NCI-H1105 treated with DMSO at 0.1 percent for 48 hours (cell line): Measurements from ENCODE around the gene PLIN4.
"Not testable (repeated sequence)": the region's sequence is repeated elsewhere in the genome, so short reads cannot be mapped to it uniquely, and the experiment has no call there.

Source experiments
- DNase-seq: peaks from one replicate; lab custom pipeline; 2025; lab: John Stamatoyannopoulos, UW

PLIN4 gene, protein sequence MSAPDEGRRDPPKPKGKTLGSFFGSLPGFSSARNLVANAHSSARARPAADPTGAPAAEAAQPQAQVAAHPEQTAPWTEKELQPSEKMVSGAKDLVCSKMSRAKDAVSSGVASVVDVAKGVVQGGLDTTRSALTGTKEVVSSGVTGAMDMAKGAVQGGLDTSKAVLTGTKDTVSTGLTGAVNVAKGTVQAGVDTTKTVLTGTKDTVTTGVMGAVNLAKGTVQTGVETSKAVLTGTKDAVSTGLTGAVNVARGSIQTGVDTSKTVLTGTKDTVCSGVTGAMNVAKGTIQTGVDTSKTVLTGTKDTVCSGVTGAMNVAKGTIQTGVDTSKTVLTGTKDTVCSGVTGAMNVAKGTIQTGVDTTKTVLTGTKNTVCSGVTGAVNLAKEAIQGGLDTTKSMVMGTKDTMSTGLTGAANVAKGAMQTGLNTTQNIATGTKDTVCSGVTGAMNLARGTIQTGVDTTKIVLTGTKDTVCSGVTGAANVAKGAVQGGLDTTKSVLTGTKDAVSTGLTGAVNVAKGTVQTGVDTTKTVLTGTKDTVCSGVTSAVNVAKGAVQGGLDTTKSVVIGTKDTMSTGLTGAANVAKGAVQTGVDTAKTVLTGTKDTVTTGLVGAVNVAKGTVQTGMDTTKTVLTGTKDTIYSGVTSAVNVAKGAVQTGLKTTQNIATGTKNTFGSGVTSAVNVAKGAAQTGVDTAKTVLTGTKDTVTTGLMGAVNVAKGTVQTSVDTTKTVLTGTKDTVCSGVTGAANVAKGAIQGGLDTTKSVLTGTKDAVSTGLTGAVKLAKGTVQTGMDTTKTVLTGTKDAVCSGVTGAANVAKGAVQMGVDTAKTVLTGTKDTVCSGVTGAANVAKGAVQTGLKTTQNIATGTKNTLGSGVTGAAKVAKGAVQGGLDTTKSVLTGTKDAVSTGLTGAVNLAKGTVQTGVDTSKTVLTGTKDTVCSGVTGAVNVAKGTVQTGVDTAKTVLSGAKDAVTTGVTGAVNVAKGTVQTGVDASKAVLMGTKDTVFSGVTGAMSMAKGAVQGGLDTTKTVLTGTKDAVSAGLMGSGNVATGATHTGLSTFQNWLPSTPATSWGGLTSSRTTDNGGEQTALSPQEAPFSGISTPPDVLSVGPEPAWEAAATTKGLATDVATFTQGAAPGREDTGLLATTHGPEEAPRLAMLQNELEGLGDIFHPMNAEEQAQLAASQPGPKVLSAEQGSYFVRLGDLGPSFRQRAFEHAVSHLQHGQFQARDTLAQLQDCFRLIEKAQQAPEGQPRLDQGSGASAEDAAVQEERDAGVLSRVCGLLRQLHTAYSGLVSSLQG (N-terminal part only)

DNA sequence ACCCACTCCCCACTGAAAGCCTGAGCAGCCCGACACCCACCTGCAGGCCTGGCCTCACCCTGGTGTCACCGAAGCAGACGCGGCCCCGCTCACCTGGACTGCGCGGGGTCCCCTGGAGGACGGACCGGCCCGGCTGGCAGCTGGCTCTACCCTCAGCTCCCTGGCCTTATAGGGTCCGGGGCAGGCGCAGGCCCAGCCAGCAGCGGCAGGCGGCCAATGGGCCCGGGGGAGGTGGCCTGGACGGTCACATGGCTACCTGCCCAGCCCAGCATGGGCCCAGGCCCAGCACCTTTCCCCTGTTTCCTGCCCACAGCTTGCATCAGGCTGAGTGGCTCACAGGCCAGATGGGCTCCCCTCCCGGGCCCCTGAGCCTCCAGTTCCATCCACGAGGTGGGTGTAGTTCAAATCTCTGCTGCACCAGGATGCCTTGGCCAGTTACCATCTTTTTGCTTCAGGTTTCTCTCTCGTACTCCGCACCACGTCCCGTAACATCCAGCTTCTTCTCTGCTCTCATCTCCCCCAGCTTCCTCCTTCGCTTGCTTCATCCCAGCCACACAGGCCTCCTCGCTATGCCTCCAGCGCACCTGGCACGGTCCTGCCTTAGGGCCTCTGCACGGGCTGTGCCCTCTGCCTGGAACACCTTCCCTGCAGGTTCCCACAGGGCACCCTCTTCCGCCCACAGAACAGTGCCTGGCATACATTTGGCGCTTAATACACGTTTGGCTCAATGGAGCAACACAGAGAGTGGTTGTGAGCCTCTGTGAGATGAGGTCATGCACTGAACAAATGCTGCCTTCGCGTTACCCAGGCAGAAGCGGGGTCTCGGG, at the start of gene PLIN4:
TSS of gene PLIN4 (minus strand) at position 142 of the 827 bp plus-strand sequence. CDS start 214 bp downstream, outside the sequence.
- no peak for DNase-seq

DNA sequence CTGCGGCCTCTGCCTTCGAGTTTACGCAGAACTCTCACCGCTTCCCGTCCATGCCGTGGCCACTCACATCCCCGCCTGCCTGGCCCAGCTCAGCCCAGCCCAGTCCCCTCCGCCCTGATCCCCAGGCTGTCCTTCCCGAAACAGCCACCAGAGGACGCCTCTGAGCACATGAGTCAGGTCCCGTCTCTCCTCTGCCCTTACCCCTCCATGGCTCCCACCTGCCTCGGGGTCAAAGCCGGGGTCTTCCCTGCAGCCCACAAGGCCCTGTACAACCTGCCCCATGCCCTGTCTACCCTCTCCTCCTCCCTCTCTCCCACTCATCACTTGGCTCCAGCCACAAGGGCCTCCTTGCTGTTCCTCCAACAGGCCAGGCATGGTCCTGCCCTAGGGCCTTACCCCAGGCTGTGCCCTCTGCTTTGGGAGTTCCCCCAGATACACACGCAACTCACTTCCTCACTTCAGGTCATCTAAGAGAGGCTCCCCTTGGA, 49.3 kb upstream of the PLIN4 start:
- no peak for DNase-seq

DNA sequence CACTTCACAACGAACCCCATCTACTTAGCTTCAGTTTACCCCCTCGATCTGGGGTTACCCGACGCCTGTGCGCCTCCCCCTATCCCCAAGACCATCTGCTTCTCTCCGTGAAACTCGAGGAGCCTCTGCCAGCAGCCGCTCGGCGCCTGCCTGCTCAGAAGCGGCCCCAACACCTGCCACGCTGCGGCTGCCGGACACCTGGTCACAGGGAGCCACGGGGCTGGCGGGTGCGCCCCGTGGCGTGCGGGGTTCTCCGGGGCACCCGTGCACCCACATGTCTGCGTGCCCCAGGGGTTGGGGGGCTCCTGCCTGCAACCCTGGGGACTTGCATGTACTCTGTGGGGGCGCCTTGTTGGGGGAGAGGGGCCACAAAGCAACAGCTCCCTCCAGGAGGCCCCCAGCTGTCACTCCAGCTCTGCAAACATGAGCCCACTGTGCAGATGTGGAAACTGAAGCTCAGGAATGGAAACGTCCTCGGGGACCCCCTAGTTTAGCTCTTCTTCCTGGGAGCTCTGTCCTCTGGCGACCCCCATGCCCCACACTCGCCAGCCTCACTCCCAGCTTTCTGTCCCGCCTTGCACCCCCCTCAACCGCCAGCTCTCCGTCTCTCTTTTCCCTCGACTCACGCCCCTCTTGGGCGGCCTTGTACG, 48.2 kb upstream of the PLIN4 start:
- peak; percentile 52 for DNase-seq

DNA sequence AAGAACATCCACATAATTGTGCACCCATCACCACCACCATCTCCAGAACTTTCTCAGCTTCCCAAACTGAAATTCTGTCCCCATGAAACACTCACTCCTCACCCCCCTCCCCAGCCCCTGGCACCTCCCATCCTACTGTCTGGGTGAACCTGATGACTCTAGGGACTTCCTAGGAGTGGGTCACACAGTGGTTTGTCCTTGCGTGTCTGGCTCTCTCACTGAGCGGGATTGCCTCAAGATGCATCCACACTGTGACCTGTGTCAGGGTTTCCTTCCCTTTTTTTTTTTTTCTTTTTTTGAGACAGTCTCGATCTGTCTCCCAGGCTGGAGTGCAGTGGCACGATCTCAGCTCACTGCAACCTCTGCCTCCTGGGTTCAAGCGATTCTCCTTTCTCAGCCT, 45.3 kb upstream of the PLIN4 start:
- not testable (repeated sequence) for DNase-seq

DNA sequence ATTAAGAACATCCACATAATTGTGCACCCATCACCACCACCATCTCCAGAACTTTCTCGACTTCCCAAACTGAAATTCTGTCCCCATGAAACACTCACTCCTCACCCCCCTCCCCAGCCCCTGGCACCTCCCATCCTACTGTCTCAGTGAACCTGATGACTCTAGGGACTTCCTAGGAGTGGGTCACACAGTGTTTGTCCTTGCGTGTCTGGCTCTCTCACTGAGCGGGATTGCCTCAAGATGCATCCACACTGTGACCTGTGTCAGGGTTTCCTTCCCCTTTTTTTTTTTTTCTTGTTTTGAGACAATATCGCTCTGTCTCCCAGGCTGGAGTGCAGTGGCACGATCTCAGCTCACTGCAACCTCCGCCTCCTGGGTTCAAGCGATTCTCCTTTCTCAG, 43.8 kb upstream of the PLIN4 start:
- DNase-seq: not testable (repeated sequence)

DNA sequence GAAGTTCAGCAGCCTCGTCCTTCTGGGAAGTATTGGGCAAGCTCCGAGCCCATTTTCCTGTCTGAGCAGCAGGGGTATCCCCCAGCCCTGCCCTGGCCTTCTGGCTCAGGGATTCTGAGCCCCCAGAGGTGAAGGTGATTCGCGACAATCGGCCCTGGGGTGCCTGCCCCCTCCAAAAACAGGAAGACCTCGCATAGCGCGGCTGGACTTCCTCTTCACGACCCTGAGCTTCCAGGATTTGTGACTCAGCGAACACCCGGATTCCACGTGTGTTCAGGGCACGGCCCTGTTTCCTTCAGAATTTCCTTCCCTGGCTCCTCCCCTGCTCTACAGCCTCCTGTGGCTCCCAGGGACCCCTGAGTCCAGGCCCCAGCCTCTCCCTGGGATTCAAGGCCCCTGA, 41.3 kb upstream of the PLIN4 start, which contains the start of gene SEMA6B:
TSS of gene SEMA6B (minus strand) at position 116 of the 400 bp plus-strand sequence. CDS start 1,227 bp downstream, outside the sequence.
- DNase-seq: no peak

DNA sequence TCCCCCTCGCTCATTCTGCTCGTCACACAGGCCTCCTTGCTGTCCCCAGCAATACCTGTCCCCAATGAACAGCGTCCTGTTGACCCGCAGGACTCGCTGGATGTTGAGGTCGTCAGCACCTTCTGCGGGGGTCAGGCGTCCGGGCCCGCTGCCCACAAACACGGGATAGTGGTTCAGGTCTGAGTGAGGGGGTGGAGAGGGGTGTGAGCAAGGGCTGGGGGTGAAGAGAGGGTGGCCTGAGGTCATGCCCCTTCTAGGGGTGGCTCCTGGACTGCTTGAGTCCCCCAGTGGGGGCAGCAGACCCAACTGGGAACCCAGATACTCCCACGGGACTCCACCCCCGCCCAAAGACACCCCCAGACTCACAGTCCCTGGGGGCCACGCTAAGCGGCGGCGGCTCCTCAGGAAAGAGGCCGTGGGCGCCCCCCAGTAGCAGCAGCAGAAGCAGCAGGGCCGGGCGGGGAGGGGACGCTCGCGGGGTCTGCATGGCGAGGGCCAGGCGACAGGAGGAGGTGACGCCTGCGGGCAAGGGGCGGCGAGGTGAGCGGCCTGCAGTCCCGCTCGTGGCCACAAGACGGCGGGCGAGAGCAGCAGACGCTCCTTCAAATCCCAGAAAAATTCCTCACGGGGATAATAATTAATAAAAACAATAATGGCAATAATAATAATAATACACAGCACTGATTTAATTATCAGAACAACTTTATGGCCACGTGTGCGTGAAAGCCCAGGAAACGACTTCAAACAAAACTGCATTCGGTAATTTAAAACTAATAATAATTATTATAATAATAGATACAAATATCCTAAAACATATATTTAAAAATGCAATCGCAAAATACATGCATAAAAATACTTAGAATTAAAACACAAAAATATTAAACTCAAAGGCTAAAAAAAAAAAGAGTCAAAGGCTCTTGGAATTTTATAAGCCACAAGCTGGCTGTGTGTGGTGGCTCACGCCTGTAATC, 40.0 kb upstream of the PLIN4 start:
- peak; percentile 15 for DNase-seq

DNA sequence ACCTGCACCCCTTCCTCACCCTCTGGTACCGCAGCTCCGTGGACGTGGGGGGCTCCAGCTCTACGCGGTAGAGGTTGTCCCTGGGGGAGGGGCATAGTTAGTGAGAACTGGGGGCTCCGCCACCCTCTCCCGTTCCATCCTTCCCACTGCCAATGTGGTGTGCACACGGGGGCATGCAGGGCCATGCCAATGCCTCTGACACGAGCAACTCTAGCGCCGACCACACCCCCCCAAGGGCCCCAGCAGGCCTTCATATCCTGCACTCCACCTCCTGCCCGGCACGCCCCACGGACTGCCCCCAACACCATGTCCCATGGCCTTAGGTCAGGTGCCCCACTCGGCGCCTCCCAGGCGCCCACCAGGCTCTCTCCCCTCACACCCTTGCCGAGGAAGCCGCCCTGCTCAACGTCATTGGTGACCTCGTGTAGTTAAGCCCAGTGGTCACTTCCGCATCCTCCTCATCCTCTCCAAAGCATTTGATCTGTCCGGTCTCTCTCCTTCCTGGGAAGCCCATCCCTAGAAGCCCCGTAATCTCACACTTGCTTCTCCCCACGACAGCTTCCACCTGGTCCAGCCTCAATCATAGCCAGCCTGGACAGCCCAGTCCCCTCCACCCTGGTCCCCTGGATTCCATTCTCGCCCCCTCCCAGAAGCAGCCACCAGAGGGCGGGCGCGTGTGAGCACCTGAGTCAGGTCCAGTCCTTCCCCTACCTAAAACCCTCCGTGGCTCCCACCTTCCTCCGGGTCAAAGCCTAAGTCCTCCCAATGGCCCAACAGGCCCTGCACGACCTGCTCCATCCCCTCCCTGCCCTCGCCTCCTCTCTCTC, 39.1 kb upstream of the PLIN4 start:
- no peak for DNase-seq

DNA sequence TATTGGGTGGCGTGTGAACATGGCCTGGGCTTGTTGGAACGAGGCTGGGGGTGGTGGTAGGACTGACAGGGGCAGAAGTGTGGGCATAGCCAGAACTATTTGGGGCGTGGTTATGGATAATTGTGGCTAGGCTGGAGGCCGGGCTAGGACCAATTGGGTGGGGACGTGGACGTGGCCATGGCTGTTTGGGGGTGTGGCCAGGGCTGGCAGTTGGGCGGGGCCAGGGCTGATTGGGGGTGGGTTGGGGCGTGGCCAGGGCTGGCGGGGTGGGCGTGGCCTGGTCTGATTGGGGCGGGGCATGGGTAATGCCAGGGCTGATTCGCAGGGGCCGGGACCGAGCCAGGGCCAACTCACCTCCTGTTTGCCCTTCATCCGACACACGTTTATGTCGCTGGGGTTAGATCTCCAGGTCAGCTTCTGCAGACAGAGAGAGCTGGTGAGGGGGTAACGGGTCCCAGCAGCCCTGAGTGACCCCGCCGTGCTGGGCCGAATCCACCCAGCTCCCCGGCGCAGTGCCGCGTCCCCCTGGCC, 38.4 kb upstream of the PLIN4 start:
- DNase-seq: no peak

DNA sequence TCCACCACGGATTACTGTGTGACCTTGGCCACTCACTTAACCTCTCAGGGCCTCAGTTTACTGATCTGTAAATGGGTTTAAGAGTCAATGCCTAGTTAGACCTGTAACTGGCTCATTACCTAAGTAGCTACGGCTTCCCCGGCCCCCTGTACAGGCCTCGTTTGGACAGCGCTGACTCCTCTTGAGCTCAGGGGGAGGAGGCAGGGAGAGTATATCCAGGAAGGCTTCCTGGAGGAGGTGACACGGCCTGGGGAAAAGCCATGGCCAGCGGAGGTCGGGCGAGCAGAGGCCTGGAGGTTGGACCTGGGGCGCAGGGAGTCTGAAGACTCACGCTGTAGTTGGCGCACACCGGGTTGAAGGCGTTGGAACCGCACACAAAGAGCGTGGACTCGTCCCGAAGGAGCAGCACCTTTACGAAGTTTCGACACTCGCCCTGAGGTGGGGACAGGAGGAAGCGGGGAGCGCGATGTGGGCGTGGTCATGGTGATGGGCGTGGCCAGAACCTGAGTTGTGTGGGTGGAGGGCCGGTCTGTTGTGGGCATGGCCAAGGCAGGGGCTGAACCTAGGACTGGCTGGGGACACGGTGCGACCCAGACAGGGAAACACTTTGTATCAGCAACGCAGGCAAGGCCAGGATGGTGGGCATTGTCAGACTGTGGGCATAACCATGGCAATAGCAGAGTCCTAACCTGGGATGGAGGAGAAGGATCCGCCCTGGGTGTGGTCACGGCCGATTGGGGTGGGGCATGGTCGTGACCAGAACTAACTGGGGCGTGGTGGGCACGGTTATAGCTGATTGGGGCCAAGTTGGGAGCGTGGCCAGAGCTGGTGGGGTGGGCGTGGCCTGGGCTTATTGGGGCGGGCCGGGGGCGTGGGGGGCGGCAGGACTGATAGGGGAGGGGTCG, 37.6 kb upstream of the PLIN4 start:
- no peak for DNase-seq

DNA sequence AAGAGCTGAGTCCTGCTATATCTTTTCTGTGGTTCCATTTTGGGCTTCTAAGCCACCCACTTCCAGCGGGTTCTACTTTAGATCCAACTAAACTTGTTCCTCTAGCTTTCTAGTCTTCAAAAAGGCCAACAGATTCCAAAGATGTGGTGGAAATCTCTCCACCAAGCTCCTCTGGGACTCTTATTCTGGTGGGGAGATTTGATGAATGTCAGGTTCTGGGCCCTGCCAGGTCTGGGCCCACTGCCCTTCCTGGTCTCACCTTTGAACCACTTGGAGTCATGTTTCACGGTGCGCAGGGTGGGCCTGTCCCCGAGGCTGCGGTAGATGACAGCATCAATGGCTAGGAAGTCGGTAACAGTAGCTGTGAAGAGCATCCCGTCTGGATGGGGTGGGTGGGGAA, 36.4 kb upstream of the PLIN4 start:
- no peak for DNase-seq

DNA sequence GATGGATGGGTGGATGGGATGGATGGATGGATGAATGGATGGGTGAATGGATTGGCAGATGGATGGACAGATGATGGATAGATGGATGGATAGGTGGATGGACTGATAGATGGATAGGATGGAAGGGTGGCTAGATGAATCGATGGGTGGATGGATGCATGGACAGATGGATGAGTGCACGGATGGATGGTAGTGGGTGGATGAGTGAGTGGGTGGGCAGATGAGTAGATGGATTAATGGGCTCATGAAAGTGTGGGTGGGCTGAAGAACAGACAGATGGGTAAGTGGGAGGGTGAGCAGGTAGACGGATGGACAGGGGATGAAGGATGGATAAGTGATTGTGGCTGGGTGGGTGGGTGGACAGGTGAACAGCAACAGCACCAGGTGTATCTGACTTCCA, 35.5 kb upstream of the PLIN4 start:
- no peak for DNase-seq

DNA sequence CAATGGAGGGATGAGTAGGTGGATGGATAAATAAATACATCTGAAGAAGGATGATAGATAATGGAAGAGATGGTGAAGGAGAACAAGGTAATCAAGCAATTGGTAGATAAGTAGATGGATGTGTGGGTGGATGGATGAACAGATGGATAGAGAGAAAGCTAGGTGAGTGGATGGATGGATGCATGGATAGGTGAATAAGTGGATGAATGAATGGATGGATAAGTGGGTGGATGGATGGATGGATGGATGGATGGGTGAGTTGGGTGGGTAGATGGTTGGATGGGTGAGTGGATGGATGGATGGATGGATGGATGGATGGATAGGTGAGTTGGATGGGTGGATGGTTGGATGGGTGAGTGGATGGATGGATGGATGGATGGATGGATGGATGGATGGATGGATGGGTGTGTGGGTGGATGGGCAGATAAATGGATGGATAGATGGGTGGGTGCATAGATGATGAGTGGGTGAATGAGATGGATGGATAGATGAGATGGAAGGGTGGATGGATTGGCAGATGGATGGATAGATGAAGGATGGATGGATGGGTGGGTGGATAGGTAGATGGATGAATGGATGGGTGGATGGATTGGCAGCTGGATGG, 34.9 kb upstream of the PLIN4 start:
- DNase-seq: no peak

DNA sequence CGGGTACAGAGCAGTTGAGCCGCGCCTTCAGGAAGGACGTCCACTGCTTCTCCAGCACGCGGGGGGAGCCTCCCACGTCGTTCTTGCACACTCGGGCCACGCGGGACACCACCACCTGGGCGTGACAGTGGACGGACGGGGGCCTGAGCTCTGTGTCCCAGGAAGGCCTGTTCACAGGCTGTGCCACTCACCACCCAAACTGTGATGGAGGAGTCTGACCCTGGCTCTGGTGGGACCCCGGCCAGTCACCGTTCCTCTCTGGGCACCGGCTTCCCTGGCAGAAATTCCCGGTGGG, 34.2 kb upstream of the PLIN4 start:
- DNase-seq: no peak

DNA sequence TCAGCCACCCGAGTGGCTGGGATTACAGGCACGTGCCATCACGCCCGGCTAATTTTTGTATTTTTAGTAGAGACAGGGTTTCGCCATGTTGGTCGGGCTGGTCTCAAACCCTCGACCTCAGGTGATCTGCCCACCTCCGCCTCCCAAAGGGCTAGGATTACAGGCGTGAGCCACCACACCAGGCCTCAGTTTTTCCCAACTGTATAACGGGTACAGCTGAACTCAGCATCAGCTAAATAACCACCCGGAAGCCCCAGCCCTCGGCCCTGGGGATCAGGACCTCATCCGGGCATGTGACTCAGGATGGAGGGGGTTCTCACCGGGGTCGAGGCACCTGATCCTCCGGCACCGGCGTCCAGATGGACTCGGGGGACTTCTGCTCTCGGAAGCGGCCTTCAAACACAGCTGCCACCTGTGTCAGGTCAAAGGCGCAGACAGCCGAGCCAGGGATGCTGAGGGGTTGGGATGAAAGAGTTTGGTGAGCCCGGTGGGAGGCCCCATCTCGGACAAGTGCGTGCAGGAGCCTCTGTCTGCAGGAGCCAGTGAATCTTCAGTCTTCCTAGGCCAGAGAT, 32.3 kb upstream of the PLIN4 start:
- no peak for DNase-seq

DNA sequence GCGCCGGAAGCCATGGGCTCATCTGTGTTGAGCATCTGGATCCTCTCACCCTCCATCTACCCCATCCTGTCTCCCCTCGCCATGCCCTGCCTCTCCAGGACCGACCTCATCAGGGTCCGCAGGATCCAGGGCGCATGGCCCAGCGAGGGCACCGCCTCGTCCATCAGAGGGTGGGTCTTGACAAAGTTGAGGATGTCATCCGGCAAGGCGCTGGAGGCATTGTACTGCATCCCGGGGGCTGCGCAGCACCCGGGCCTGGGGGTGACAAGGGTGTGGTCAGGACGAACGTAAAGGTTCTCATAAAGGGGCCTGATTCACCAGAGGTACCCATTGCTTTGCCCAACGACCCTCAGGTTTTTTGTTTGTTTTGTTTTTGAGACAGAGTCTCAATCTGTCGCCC, 31.7 kb upstream of the PLIN4 start:
- no peak for DNase-seq

DNA sequence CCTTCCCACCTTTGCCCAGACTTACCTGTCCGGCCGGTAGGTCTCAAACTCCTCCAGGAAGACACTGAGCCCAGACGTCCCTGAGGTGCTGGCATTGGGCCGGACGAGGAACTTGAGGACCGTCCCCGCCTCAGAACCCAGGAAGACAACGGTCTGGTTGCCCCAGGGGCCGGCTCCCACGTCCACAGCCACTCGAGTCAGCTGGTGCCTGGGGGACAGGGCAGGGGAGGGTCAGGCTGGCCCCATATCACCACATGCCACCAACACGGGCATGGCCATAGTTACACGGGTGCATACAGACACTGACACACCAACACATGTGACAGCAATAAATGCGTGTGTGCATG, 29.9 kb upstream of the PLIN4 start:
- no peak for DNase-seq
